ENCODE measurements around the gene AMIGO3. TPM values are rescaled to one million over a fixed set of nuclear protein-coding genes. Genes with fewer than 3 reads are reported as not detected.
A peak's percentile ranks its signal among the peaks of the same experiment; 100 is the strongest.

AMIGO3 gene
- total and polyA plus RNA-seq, 10 of the 15 experiments (the other 5 are each of a cell fraction or from before 2014, with no cell fraction given), result 0.07 to 1.3 (median 0.44) TPM; not detected in 3

DNA sequence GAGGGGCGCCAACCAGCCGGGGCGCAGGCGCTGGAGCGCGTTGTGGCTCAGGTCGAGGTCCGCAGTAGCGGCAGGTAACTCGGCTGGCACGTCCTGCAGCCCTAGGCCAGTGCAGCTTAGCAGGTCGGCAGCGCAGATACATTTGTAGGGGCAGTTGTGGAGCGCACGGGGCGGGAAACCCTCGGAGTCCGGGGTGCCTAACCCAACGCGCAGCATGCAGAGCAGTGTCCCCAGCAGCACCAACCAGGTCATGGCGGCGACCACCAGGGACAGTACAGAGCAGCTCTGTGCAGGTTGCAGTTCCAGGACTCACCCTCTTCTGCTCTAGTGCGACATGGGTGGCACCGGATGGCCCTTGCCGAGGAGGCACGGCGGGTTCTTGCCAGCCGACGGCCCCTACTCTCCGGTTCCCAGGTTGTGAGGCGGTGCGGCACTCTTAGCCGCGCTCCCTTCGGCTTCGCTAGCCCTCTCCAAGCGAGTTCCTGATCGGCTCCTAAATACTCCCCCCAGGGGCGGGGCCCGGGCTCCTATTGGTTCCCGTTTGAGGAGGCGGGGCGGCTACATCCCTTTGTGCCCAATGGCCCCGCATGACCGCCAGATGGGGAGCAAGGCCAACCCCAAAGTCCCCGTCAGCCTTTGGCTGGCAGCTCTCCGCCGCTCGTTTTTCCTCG, at the start of gene AMIGO3 (continued):
- TF ChIP-seq, protein P1, sequence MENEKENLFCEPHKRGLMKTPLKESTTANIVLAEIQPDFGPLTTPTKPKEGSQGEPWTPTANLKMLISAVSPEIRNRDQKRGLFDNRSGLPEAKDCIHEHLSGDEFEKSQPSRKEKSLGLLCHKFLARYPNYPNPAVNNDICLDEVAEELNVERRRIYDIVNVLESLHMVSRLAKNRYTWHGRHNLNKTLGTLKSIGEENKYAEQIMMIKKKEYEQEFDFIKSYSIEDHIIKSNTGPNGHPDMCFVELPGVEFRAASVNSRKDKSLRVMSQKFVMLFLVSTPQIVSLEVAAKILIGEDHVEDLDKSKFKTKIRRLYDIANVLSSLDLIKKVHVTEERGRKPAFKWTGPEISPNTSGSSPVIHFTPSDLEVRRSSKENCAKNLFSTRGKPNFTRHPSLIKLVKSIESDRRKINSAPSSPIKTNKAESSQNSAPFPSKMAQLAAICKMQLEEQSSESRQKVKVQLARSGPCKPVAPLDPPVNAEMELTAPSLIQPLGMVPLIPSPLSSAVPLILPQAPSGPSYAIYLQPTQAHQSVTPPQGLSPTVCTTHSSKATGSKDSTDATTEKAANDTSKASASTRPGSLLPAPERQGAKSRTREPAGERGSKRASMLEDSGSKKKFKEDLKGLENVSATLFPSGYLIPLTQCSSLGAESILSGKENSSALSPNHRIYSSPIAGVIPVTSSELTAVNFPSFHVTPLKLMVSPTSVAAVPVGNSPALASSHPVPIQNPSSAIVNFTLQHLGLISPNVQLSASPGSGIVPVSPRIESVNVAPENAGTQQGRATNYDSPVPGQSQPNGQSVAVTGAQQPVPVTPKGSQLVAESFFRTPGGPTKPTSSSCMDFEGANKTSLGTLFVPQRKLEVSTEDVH (IDR thresholded peaks at IDR 0.05; ENCODE audit: low read depth, partially characterized antibody), result no peak
- TF ChIP-seq SIX5 (IDR thresholded peaks at IDR 0.05; ENCODE audit: low read depth, low read length, severe bottlenecking) (no peak), ETV6 (conservative IDR thresholded peaks at IDR 0.05 in 1 of 2, IDR thresholded peaks at IDR 0.05 in 1 of 2; ENCODE audit: borderline replicate concordance in 1 of 2, low read depth in 1 of 2) (no peak), PAX8 (IDR thresholded peaks at IDR 0.05) (no peak), ZNF207 (IDR thresholded peaks at IDR 0.05; ENCODE audit: borderline replicate concordance) (peak; percentile 83; the same call in 1 of the 2 replicates), GABPA (IDR thresholded peaks at IDR 0.05; ENCODE audit: low read depth) (no peak), NR2F1 (conservative IDR thresholded peaks at IDR 0.05) (0 out of 2 replicates have a peak, but pooled peaks have one; percentile 15), EP300 (IDR thresholded peaks at IDR 0.05; ENCODE audit: borderline replicate concordance in 1 of 2, control insufficient read depth in 1 of 2, low read depth in 2 of 2, low read length in 2 of 2) (no peak), BCL11A (IDR thresholded peaks at IDR 0.05; ENCODE audit: low read depth, low read length) (no peak), E2F4 (IDR thresholded peaks at IDR 0.05; ENCODE audit: low read depth, low read length) (peak; percentile 52; the same call in 1 of the 2 replicates), ZNF687 (IDR thresholded peaks at IDR 0.05) (peak; percentile 63; the same call in 1 of the 2 replicates), TCF12 (IDR thresholded peaks at IDR 0.05; ENCODE audit: low read depth, low read length) (no peak), MEF2B (IDR thresholded peaks at IDR 0.05; ENCODE audit: partially characterized antibody, poor library complexity, severe bottlenecking) (no peak), POLR2AphosphoS2 (IDR thresholded peaks at IDR 0.05; ENCODE audit: low read depth, low read length) (peak; percentile 93; the same call in 1 of the 2 replicates), NBN (IDR thresholded peaks at IDR 0.05) (peak; percentile 68), ZSCAN29 (IDR thresholded peaks at IDR 0.05) (no peak), BACH1 (IDR thresholded peaks at IDR 0.05; ENCODE audit: borderline replicate concordance) (peak; percentile 66; the same call in 1 of the 2 replicates), RB1 (IDR thresholded peaks at IDR 0.05; ENCODE audit: borderline replicate concordance) (peak; percentile 63; the same call in 1 of the 2 replicates), NR2C1 (IDR thresholded peaks at IDR 0.05) (no peak)
- TF ChIP-seq, protein P2, sequence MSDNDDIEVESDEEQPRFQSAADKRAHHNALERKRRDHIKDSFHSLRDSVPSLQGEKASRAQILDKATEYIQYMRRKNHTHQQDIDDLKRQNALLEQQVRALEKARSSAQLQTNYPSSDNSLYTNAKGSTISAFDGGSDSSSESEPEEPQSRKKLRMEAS (IDR thresholded peaks at IDR 0.05; ENCODE audit: low read depth, low read length), result no peak
- TF ChIP-seq, protein P3, sequence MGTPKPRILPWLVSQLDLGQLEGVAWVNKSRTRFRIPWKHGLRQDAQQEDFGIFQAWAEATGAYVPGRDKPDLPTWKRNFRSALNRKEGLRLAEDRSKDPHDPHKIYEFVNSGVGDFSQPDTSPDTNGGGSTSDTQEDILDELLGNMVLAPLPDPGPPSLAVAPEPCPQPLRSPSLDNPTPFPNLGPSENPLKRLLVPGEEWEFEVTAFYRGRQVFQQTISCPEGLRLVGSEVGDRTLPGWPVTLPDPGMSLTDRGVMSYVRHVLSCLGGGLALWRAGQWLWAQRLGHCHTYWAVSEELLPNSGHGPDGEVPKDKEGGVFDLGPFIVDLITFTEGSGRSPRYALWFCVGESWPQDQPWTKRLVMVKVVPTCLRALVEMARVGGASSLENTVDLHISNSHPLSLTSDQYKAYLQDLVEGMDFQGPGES (IDR thresholded peaks at IDR 0.05), result no peak

Measured in GM12878 (cell line).